ENCODE results near the gene FRMD1. TPM values are rescaled to one million over a fixed set of nuclear protein-coding genes. Genes with fewer than 3 reads are reported as not detected.

The FRMD1 gene
- total RNA-seq, 4 donors from 2014 or later: 0.79 to 4.8 (median 1.7) TPM

- DNase-seq (ENCODE audit: low spot score) (no peak), ATAC-seq (ENCODE audit: low FRiP score) (no peak)
- no peak for TF ChIP-seq CTCF (IDR thresholded peaks at IDR 0.05)
Observed at GRCh38 chr6:168004945-168005344, 74.1 kb downstream of the FRMD1 start.

GRCh38 chr6:168004023-168004422 lies 75.0 kb downstream of the FRMD1 start:
- DNase-seq (ENCODE audit: low spot score) (no peak), ATAC-seq (ENCODE audit: low FRiP score) (no peak)
- no peak for TF ChIP-seq CTCF (IDR thresholded peaks at IDR 0.05)

Other genes starting within 250 kb of the FRMD1 start
- gene KIF25, start 81.5 kb downstream of the FRMD1 start, total RNA-seq: under 1 TPM in 2 of 4 donors, not detected in 2; 0.38 to 0.60 TPM
- gene DACT2, start 240.6 kb upstream of the FRMD1 start, total RNA-seq: 1 to 10 TPM in 3 of 4 donors, under 1 TPM in 1; 0.63 to 3.9 (median 2.3) TPM

Measured in omental fat pad (tissue), 4 donors.